GM04503 (cell line): ENCODE data around the gene ATP8A2.

Source experiments
- DNase-seq: peaks from one replicate; pipeline ENCODE4 v3.0.0-alpha.2; 2012; ENCODE audit warnings: low read depth

ATP8A2 gene

DNA sequence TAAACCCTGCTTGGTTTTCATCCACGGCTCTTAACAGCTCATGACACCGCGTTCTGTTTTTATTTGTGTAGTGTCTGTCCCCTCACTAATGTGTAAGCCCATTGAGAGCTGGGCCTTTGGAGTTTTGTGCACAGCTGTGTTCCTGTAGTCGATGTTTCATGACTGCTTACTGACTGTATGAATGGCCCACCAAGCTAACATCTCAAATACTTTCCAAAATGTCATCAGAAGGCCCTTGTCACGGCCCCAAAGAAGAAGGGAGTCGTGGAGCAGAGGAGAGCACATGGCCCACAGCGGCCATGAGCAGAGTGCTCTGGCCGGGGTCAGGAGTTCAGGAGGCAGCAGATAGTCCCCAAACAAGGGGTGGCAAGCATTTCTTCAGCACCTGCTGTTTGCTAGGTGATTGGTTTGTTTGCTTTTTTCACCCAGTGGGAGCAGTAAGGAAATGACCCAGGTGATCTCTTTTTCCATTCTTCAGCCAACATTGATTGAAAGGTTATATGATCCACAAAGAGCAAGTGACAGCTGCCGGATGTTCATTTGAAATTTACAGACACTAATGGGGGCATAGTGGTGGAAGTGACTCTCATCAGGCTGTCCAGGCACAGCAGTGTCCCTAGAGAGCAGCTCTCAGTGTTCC is 315.2 kb downstream of the ATP8A2 start:
- no peak for DNase-seq

GRCh38 chr13:25687471-25688225 is 315.9 kb downstream of the ATP8A2 start:
- no peak for DNase-seq

GRCh38 chr13:25688536-25688935 is 316.8 kb downstream of the ATP8A2 start:
- DNase-seq, result no peak

- DNase-seq, result no peak
Observed at GRCh38 chr13:25689539-25689938, 317.8 kb downstream of the ATP8A2 start.

DNA sequence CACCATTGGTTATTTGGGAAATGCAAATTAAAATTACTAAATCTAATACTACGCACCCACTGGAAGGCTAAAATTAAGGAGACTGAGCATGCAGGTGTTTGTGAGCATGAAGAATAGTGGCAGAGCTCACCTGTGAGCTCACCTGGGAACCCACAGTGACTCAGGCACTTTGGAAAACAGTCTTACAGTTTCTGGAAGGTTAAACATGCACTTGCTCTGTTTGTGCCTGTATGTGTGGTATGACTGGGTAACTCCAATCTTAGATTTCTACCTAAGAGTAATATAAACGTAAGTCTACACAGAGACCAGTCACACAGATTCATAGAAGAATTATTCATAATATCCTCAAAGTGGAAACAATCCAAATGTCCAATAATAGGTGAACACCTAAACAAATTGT is 318.8 kb downstream of the ATP8A2 start:
- no peak for DNase-seq

DNA sequence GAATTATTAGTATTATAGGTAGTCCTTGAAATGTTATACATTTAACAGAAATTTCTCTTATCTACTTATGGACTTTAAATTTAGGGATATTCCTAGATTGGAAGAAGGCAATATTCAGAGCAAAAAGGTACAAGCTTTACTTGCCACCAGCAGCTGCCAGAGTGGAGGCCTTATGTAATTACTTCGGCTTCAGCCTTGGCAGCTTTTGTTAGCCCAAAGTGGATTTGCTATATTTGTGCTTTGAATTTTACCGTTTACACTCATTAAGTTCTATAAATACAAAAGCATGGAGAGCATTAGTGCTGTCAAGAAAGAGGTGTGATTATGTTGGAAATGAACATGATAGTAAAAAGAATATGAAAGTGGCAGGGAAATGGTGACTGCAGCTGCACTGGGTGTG is 319.9 kb downstream of the ATP8A2 start:
- no peak for DNase-seq

- DNase-seq, result no peak
Observed at GRCh38 chr13:25692099-25692498, 320.3 kb downstream of the ATP8A2 start.

DNA sequence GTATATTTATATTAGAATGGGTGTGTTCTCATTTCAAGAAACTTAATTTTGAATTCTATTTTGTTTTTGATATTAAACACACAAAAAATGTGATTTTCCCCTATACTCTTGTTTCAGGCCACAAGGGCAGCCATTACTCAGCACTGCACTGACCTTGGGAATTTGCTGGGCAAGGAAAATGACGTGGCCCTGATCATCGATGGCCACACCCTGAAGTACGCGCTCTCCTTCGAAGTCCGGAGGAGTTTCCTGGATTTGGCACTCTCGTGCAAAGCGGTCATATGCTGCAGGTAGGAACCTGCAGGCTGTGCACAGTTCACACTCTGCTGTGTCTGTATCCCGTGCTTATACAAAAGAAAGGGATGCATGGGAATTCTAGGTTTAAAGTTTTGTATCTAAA is 327.3 kb downstream of the ATP8A2 start:
- DNase-seq, result no peak

- DNase-seq, result no peak
Observed at GRCh38 chr13:25699600-25699999, 327.8 kb downstream of the ATP8A2 start.

- no peak for DNase-seq
Observed at GRCh38 chr13:25701304-25701703, 329.5 kb downstream of the ATP8A2 start.

DNA sequence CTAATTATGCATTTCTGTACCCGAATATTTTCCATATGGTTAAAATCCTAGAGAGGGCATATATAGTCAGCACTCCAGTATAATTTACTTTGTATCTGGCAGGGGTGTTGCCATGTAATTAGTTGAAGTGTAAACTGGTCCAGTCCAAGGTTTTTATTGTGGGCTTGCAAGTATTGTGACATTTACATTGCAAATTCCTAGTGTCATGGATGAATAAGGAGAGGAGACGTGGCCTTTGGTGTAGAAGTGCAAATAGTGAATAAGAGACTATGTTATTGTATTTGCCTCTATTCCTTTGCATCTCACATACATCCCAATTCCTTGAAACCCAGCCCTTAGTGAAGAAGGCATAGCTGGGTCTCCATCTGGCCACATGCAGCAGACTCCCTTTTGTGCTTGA is 330.6 kb downstream of the ATP8A2 start:
- DNase-seq, result no peak

DNA sequence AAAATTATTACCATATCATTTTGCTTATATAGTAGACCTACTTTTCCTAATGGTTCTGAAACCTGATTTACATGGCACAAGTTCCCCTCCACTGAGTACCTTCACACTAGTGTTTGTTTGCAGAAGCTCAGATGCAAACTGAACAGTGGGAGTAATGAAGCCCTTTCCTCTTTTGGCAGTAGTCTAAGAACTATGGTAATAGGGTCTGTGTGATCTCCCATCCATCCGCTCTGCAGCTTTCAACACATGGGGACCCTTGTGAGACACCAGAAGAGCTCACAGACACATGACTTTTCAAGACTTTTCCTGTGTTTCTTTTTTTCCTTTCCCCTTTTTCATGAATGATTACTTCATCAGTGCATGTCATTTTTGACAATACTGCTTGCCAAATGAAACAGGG is 336.0 kb downstream of the ATP8A2 start:
- no peak for DNase-seq

GRCh38 chr13:25708268-25708667 is 336.5 kb downstream of the ATP8A2 start:
- DNase-seq, result no peak

- DNase-seq, result no peak
Observed at GRCh38 chr13:25709088-25709487, 337.3 kb downstream of the ATP8A2 start.

DNA sequence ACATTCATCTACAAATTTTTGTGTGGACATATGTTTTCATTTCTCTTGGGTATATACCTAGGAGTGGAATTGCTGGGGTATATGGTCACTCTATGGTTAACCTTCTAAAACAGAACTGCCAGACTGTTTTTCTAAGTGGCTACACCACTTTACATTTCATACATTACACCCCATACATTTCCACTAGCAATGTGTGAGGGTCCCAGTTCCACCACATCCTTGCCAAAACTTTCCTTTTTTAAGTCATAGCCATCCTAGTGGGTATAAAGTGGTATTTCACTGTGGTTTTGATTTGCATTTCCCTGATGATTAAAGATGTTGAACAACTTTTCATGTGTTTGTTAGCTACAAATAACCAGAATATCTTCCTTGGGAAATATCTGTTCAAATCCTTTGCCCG is 344.0 kb downstream of the ATP8A2 start:
- no peak for DNase-seq

GRCh38 chr13:25717666-25718197 is 346.0 kb downstream of the ATP8A2 start:
- no peak for DNase-seq

DNA sequence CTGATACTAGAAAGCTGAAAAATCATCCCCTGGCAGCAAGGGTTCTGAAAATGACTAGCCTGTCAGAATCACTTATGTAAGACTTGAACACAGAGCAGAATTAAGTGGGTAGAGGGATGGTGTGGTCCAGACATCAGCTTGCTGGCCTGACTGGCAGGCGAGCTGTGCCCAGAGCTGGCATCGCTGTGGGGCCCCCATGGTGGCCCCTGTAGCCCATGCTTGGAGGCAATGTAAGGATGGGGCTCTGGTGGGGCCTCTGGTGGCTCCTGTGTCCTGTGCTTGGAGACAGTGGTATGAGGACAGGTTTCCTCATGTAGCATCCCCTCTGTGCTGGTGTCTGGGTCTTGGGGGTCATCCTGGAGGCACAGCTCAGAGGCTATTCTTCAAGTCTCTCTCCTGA is 347.9 kb downstream of the ATP8A2 start:
- DNase-seq, result no peak

DNA sequence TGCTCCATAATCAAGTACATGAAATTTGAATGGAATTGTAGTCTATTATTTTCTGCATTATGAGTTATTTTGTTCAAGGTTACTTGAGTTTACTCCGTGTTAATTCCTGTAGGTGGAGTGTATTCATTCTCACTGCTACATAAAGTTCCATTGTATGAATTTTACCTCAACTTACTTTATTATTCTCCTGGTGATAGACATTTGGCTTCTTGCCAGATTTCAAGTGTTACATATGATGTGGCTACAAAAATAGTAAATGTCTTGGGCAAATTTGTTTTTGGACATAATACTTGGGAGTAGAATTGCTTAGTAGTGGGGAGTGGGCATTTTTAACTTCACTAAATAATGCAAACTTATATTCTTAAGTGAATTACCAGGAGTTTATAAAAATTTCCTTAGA is 351.1 kb downstream of the ATP8A2 start:
- no peak for DNase-seq

DNA sequence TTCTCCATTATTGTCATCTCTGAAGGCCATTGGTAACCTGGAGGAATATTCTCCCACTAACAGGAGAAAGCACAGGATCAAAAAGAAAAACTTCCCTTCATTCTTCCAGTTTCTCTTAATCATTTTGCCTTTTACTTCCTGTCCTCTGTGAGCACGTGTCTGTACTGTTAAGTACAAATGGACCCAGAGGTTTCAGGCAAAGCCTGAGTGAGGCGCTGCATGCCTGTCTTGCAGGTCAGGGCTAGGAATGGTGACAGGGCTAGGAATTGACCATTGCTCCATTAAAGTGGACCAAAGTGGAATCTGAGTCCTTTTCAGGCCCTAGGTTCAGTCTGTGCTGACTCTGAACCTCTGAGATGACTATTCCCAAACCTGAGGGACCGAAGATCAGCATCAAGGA is 353.3 kb downstream of the ATP8A2 start:
- no peak for DNase-seq

GRCh38 chr13:25727250-25727649 is 355.5 kb downstream of the ATP8A2 start:
- no peak for DNase-seq

- DNase-seq, result no peak
Observed at GRCh38 chr13:25727810-25728209, 356.0 kb downstream of the ATP8A2 start.

- DNase-seq, result no peak
Observed at GRCh38 chr13:25729201-25729600, 357.4 kb downstream of the ATP8A2 start.

- DNase-seq, result no peak
Observed at GRCh38 chr13:25731037-25731436, 359.3 kb downstream of the ATP8A2 start.

GRCh38 chr13:25731536-25731935 is 359.8 kb downstream of the ATP8A2 start:
- DNase-seq, result no peak
